Activated T-helper 17 cell treated with anti-CD3 and anti-CD28 coated beads, Interleukin-2, amount 50 U/mL, for 72 hours (primary cell): ENCODE data around the gene GNLY. TPM values are rescaled to one million over a fixed set of nuclear protein-coding genes. Genes with fewer than 3 reads are reported as not detected.
"Not testable (repeated sequence)": the region's sequence is repeated elsewhere in the genome, so short reads cannot be mapped to it uniquely, and the experiment has no call there.

Source experiments
- ATAC-seq: fragments of 150-1000 bp; cut with Tn5 transposase; replicated peaks from 2 replicates; pipeline ENCODE4 v1.10.0; 2021; ENCODE audit warnings: mild to moderate bottlenecking, moderate library complexity
- H3K27ac Mint-ChIP-seq: one replicate; pipeline ENCODE4 v1.8.0; 2022; ENCODE audit warnings: mixed read lengths
- H3K27me3 Mint-ChIP-seq: one replicate; pipeline ENCODE4 v1.8.0; 2022; ENCODE audit warnings: mixed read lengths
- H3K36me3 Mint-ChIP-seq: one replicate; pipeline ENCODE4 v1.8.0; 2022; ENCODE audit warnings: low read depth, mild to moderate bottlenecking, mixed read lengths
- H3K4me1 Mint-ChIP-seq: one replicate; pipeline ENCODE4 v1.8.0; 2022; ENCODE audit warnings: mixed read lengths
- H3K4me3 Mint-ChIP-seq: one replicate; pipeline ENCODE4 v1.8.0; 2022; ENCODE audit warnings: mild to moderate bottlenecking, mixed read lengths
- H3K9me3 Mint-ChIP-seq: one replicate; pipeline ENCODE4 v1.8.0; 2022; ENCODE audit warnings: mixed read lengths
- total RNA-seq, 2 donors: library from RNA; stranded (reverse); gene quantifications; one replicate each; pipeline ENCODE4 v1.2.3, GENCODE V29; 2022

Gene GNLY
- total RNA-seq, 2 donors from 2014 or later: 10.6 to 32.4 TPM

DNA sequence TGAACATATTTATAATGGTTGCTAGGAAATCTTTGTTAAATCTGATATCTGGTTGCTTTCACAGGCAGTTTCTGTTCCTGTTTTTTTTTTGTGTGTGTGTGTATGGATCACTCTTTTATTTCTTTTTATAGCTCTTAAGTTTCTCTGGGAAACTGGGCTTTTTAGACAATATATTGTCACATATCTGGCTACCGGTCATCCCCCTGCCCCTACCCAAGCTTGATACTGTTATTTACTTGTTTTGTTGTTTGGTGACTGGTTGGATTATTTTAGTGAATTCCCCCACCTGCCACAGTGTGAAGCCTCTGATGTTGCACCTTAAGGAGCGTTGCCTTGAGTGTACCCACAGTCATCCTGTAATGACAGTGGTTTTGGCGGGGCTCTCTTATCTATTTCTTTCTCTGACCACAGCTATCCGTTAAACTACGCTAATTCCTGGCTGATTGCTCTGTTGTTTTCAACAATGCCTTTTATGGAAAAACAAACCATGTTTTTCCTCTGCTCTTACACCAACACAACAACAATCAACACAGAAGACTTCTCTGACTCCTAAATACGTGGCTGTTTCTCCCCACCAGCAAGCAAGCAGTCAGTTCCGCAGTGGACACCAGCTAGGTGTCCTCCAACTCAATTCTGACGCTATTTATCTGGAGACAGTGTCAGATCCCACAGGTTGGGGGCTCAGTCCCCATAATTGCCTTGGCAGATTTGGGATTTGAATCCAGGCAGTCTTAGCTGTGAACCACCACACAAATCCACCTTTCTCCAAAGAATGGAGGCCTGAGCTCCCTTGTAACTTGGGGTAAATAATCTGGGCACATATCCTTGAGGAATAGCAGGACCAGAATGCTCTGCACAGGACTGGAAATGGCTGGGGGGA is 10.9 kb downstream of the GNLY start:
- Mint-ChIP-seq H3K9me3 (no peaks in the 10 kb centered on the region), H3K4me1 (peaks cover 34% of the 10 kb centered on the region), H3K4me3 (no peak overlapping the region), H3K27ac (peak overlapping the region; percentile 20), H3K27me3 (peaks cover 4% of the 10 kb centered on the region), H3K36me3 (no peaks in the 10 kb centered on the region)
- ATAC-seq: peak; percentile 44

DNA sequence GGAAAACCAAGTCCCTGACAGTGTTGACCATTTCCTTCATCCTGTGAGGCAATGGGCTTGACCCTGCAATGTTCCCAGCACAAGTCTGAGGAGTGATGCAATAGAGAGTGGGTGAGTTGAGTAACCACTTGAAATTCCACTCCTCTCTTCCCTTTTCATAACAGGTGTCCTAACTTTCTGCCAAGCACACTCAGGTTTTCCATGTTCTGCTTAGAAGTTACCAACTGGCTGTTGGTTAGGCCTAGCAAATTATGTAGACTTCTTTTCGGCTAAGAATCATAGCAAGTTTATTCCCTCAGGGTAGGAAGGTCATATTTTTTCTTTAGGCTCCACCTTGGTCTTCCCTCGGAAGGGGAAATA is 11.5 kb downstream of the GNLY start:
- peaks cover 34% of the 10 kb centered on the region for H3K4me1 Mint-ChIP-seq
- H3K9me3 Mint-ChIP-seq: no peaks in the 10 kb centered on the region
- H3K36me3 Mint-ChIP-seq: no peaks in the 10 kb centered on the region
- peaks cover 4% of the 10 kb centered on the region for H3K27me3 Mint-ChIP-seq
- ATAC-seq: no peak
- peak overlapping the region; percentile 20 for H3K27ac Mint-ChIP-seq
- no peak overlapping the region for H3K4me3 Mint-ChIP-seq

DNA sequence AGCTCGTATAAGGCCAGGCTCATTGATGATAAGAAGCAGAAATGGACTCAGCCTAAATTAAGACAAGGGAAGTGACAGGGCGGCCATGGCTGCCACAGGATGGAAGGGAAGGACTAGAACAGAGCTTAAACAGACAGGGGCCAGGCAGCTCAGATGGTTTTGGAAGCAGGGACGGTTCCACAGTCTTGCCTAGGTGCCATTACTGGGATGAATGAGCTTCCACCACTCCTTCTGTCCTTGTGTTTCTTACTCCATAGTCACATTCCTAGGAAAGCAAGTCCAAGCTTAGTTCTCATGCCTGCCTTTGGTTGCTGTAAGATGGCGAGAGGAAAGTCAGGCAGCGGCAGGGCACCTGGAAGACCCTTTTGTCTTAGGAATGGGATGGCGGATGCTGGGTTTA is 11.9 kb downstream of the GNLY start:
- H3K27me3 Mint-ChIP-seq: peaks cover 4% of the 10 kb centered on the region
- no peaks in the 10 kb centered on the region for H3K9me3 Mint-ChIP-seq
- H3K4me3 Mint-ChIP-seq: no peak overlapping the region
- H3K27ac Mint-ChIP-seq: peak overlapping the region; percentile 20
- ATAC-seq: no peak
- H3K36me3 Mint-ChIP-seq: no peaks in the 10 kb centered on the region
- peaks cover 34% of the 10 kb centered on the region for H3K4me1 Mint-ChIP-seq

DNA sequence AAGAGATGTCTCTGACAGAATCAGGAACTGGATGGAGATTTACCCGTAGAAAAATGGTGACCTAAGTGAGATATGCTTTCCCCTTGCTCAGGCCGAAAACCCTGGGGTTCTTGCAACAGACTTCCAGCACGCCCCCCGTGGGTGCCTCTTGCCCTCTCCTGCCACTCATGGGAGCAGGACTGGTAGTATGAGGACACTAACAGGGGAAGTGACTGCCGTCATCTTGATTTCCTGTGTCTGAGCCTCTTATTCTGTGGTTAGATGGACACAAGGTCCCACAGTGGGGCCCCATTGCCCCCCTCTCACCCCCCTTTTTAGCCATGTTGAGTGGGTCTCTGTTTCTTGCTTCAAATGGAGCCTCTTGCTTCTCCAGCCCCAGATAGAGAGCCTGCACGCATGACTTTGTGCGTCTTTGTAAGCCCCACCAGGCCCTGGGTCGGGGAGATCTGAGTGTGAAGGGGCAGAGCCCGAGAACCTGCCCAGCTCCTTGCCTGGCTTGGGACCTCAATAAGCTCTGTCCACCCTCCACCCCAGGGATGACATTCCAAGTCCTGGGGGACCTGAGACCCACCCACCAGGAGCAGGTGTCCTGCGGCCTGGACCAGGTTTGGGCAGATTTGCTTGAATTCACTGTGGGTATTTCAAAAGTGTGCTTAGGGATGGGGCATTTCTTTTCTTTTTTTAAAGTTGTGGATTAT is 12.6 kb downstream of the GNLY start:
- H3K36me3 Mint-ChIP-seq: no peaks in the 10 kb centered on the region
- no peak for ATAC-seq
- no peaks in the 10 kb centered on the region for H3K9me3 Mint-ChIP-seq
- H3K4me1 Mint-ChIP-seq: peaks cover 34% of the 10 kb centered on the region
- H3K27me3 Mint-ChIP-seq: peaks cover 4% of the 10 kb centered on the region
- peak overlapping the region; percentile 32 for H3K27ac Mint-ChIP-seq
- H3K4me3 Mint-ChIP-seq: no peak overlapping the region

DNA sequence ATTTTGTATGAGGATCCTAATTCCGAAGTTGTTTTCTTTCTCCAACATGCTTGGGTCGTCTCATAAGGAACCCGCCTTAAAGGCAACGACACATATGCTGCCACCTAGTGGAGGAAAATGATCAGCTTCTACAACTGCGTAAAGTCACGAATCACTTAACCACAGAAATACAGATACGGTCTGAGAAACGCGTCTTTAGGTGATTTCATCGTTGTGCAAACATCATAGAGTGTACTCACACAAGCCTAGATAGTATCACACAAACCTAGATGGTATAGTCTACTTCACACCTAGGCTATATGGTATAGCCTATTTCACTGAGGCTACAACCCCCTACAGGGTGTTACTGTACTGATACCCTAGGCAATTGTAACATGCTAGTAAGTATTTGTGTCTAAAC is 13.1 kb downstream of the GNLY start:
- no peaks in the 10 kb centered on the region for H3K9me3 Mint-ChIP-seq
- peaks cover 4% of the 10 kb centered on the region for H3K27me3 Mint-ChIP-seq
- peak overlapping the region; percentile 32 for H3K27ac Mint-ChIP-seq
- ATAC-seq: peak; percentile 94
- peaks cover 32% of the 10 kb centered on the region for H3K4me1 Mint-ChIP-seq
- H3K4me3 Mint-ChIP-seq: no peak overlapping the region
- H3K36me3 Mint-ChIP-seq: no peaks in the 10 kb centered on the region

DNA sequence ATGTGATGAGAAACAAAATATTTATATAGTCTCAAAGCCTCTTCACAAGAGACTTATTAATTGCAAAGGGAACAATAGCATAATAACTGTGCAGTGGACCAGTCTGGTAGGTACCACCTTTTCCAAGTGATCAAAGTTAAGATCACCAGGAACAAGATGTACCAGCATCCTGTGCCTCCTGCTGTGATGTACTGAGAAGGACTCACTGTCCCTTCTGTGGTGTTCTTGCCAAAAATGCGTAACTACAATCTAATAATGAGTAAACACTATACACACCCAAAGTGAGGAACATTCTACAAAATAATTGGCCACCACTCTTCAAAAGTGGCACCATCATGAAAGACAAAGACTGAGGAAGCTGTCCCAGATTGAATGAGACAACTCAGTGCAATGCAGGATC is 14.5 kb downstream of the GNLY start:
- Mint-ChIP-seq H3K9me3 (no peaks in the 10 kb centered on the region), H3K4me3 (no peak overlapping the region), H3K4me1 (peaks cover 18% of the 10 kb centered on the region), H3K27ac (no peak overlapping the region), H3K36me3 (no peaks in the 10 kb centered on the region), H3K27me3 (peaks cover 4% of the 10 kb centered on the region)
- no peak for ATAC-seq

DNA sequence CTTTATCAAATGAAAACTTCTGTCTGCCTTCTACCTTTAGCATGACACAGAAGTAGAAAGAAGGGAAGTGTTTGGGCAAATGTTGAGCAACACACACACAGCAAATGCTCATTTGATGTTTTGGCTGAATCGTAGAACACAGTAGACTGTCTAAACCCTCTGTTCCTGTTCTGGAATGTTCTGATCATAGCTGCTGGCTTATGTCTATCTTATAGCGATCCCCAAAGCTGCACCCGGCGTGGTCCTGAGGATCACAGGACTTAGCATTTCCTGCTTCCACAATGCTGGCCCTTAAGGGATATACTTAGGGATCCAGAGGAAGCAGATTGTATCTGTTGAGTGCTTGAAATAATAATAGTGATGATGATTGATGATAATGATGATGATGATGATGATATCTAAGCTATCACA is 15.2 kb downstream of the GNLY start:
- Mint-ChIP-seq H3K27me3 (peaks cover 4% of the 10 kb centered on the region), H3K4me3 (no peak overlapping the region), H3K36me3 (no peaks in the 10 kb centered on the region), H3K4me1 (peaks cover 16% of the 10 kb centered on the region), H3K9me3 (no peaks in the 10 kb centered on the region), H3K27ac (no peak overlapping the region)
- no peak for ATAC-seq

DNA sequence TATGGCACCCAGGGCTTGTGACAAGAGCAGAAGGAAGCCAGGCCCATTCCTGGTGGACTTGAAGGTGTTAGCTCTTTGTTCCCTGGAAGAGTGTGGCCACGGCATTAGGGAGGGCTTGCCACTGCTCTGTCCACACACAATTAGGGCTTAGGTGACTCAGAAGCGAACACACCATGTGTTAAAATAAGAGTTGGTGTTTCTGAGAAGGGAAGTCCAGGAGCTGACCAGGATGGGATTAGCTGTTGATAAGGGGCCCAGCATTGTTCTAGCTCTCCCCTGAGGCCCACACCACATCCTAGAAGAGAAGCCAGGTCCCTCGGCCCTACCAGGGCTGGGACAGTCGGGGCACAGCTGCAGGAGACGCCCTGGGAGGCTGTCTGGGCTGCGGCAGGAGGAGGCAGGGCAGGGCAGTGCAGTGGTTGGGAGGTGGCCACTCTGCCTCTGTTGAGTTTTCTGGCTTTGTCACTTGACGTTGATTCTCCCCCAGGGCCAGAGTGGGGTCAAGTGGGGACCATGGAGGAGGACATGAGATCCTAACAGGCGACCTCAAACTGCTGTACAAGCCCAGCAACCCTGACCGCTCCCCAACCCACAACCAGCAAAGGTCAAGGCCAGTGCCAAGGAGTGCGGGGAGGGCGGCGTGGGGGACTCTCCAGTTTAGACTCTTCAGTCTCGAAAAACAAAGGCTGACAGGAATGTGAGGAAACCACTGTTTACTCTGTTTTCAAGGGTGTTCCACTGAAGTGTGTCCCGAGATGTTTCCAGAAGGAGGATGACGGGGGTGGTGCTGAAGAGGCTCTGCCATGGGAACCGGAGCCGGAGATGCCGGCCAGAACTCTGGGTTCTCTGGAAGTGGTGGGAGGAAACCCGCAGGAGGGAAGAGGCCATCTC is 16.8 kb downstream of the GNLY start:
- Mint-ChIP-seq H3K4me3 (no peak overlapping the region), H3K27ac (peak overlapping the region; percentile 22), H3K36me3 (no peaks in the 10 kb centered on the region)

DNA sequence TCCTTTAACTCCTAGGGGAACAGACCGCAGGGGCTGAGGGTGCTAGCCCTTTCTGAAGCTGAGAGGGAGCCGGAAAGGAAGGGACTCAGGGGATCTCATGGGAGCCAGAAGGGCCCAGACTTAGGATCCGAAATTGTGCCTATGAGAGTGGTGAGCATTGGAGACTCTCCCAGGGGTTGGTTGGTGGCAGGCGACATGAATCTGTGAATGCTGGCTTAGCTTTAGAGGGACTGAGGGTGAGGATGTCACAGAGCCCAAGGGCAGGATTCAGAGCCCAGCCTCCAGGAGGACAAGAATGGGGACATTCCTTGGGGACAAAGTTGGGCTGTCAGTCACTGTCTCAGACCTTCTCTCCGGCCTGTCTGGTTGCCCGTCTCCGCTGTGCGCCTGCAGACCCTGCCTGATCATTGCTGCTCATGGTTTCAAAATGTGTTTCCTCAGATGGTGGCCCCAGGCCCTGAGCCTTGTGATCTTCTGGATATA is 17.5 kb downstream of the GNLY start:
- no peak overlapping the region for H3K27ac Mint-ChIP-seq
- H3K4me1 Mint-ChIP-seq: peaks cover 9% of the 10 kb centered on the region
- peaks cover 4% of the 10 kb centered on the region for H3K27me3 Mint-ChIP-seq
- ATAC-seq: no peak
- H3K36me3 Mint-ChIP-seq: no peaks in the 10 kb centered on the region
- no peaks in the 10 kb centered on the region for H3K9me3 Mint-ChIP-seq
- H3K4me3 Mint-ChIP-seq: no peak overlapping the region

More for the DNA sequence above, 16.8 kb downstream of the GNLY start:
- Mint-ChIP-seq H3K27me3 (peaks cover 4% of the 10 kb centered on the region), H3K9me3 (no peaks in the 10 kb centered on the region), H3K4me1 (peaks cover 9% of the 10 kb centered on the region)
- no peak for ATAC-seq

DNA sequence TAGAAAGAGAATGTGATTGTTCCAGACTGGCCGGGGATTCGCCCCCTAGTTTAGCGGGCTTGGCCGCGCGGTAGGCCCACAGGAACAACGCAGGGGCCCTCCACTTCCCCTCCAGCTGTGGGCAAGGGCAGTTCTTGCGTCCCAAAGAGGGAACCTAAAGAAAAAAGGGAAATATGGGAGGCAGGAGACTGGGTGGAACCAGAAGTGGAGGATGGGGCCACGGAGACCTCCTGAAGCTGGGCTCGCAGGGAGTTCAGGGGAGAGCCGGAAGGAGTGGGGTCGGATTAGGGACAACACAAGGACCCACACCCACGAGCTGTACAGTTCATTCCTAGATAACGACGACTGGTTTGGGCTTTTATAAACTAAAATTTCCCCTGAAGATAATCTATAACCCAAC is 18.2 kb downstream of the GNLY start:
- Mint-ChIP-seq H3K9me3 (no peaks in the 10 kb centered on the region), H3K27me3 (peaks cover 4% of the 10 kb centered on the region), H3K4me3 (no peak overlapping the region), H3K36me3 (no peaks in the 10 kb centered on the region), H3K4me1 (peaks cover 4% of the 10 kb centered on the region), H3K27ac (no peak overlapping the region)
- ATAC-seq: no peak

DNA sequence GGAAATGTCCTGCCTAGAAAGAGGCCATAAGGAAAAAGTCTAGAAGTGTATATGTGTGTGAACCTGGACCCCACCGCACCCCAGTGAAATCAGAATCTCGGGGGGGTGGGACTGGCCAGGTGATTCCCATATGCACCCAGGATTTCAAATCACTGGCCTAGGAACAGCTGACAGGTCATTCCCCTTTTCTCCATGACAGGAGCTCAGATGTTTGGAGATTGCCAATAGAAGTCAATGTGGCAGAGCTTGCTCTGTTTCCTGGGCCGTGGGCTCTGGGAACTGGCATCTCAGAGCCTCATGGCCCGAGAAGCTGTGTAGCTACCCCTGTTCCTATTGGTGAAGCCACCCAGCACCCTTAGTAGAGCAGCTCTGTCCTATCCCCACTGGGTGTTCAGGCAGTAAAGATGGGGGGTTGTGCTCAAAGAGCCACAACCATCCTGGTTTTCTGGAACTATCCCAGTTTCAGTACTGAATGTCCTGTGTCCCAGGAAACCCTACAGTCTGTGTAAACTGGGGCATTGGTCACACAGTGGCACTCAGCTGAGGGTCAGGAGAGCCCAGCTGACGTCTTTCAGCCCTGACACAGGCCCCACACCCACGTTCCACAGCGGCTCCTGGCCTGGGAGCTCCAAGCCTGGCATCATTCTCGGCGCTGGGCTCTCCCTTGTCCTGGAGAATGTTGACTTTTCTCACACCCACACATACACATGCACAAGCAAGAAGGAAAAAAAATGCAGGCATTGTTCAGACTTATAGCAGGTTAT is 18.9 kb downstream of the GNLY start:
- H3K4me1 Mint-ChIP-seq: peaks cover 4% of the 10 kb centered on the region
- peaks cover 7% of the 10 kb centered on the region for H3K27me3 Mint-ChIP-seq
- no peak for ATAC-seq
- H3K27ac Mint-ChIP-seq: no peak overlapping the region
- H3K4me3 Mint-ChIP-seq: no peak overlapping the region
- H3K9me3 Mint-ChIP-seq: no peaks in the 10 kb centered on the region
- no peaks in the 10 kb centered on the region for H3K36me3 Mint-ChIP-seq

DNA sequence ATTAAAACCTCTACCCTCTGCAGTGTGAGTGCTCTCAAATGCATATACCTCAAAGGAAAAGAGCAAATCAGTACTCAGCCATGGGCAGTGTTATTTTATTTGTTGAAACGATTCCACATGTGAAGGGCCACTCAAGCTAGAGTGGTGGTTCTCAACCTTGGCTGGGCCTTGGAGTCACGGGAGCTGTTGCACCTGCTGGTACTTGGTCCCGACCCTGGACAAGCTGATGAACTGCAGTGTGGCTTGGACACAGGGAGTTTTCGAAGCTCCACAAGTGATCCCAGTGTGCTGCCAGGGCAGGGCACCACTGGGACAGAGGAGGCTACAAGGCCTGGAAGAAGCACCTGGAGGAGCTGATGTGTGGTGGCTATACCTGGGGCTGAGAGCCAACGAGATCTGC is 19.7 kb downstream of the GNLY start:
- H3K36me3 Mint-ChIP-seq: no peaks in the 10 kb centered on the region

DNA sequence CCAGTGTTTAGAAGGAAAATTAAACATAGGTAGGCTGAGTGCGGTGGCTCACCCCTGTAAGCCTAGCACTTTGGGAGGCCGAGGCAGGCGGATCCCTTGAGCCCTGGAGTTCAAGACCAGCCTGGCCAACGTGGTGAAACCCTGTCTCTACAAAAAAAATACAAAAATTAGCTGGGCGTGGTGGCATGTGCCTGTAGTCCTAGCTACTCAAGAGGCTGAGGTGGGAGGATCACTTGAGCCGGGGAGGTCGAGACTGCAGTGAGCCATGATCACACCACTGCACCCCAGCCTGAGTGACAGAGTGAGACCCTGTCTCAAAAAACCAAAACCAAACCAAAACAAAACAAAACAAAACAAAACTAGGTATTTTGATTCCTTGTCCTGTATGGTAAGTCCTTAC is 20.3 kb downstream of the GNLY start:
- H3K4me3 Mint-ChIP-seq, H3K27ac Mint-ChIP-seq, ATAC-seq, H3K4me1 Mint-ChIP-seq, H3K36me3 Mint-ChIP-seq, H3K9me3 Mint-ChIP-seq, H3K27me3 Mint-ChIP-seq: not testable (repeated sequence)

More for the DNA sequence above, 19.7 kb downstream of the GNLY start:
- Mint-ChIP-seq H3K27me3 (peaks cover 7% of the 10 kb centered on the region), H3K9me3 (no peaks in the 10 kb centered on the region), H3K4me1 (peaks cover 4% of the 10 kb centered on the region), H3K27ac (no peak overlapping the region), H3K4me3 (no peak overlapping the region)
- no peak for ATAC-seq

DNA sequence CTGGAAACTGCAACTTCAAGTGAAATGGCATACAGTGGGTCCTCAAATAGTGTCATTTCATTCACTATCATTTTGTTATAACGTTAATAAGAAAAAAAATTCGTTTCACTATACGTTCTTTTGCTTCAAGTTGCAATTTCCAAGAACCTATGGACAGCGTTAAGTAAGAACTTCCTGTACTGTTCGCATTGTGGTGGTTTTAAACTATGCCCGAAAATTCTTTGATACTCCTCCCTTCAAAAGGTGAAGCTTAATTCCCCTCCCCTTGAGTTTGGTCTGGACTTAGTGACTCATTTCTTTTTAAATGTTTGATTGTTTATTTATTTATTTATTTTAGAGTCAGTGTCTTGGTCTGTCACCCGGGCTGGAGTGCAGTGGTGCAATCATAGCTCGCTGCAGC is 20.7 kb downstream of the GNLY start:
- no peaks in the 10 kb centered on the region for H3K9me3 Mint-ChIP-seq
- H3K4me3 Mint-ChIP-seq: no peak overlapping the region
- peaks cover 4% of the 10 kb centered on the region for H3K4me1 Mint-ChIP-seq
- H3K36me3 Mint-ChIP-seq: no peaks in the 10 kb centered on the region
- no peak overlapping the region for H3K27ac Mint-ChIP-seq
- no peak for ATAC-seq
- peaks cover 3% of the 10 kb centered on the region for H3K27me3 Mint-ChIP-seq
